K562 (cell line): ENCODE data around the gene ZDHHC14. TPM values are rescaled to one million over a fixed set of nuclear protein-coding genes. Genes with fewer than 3 reads are reported as not detected.

ENCODE experiments used
- ARHGAP35 ChIP-seq: fragments of 450-650 bp; IDR thresholded peaks from 2 replicates; pipeline ENCODE4 v1.6.1; 2018; ENCODE audit not compliant: partially characterized antibody
- ARID3A ChIP-seq: IDR thresholded peaks from 2 replicates; pipeline ENCODE4 v1.6.1; 2012; ENCODE audit warnings: low read depth, low read length, improper control_type of control experiment, borderline replicate concordance
- ATF6 ChIP-seq: sonication (generic); formaldehyde crosslinking; IDR thresholded peaks from 2 replicates; pipeline ENCODE4 v1.4.0; 2020; ENCODE audit warnings: mild to moderate bottlenecking, missing genetic modification reagents
- CLOCK ChIP-seq: fragments of 250-450 bp; sonication (Bioruptor Pico); IDR thresholded peaks from 2 replicates; pipeline ENCODE4 v1.4.0; 2020; ENCODE audit warnings: mild to moderate bottlenecking, moderate library complexity, borderline replicate concordance
- DMBX1 ChIP-seq: fragments of 250-450 bp; sonication (Bioruptor Pico); IDR thresholded peaks from 2 replicates; pipeline ENCODE4 v1.8.0; 2022; ENCODE audit warnings: inconsistent platforms, mild to moderate bottlenecking, moderate library complexity, borderline replicate concordance
- GABPA ChIP-seq: fragments of 200-800 bp; sonication (Bioruptor generic); conservative IDR thresholded peaks from 2 replicates; pipeline ENCODE4 v1.6.1; 2016; ENCODE audit warnings: low read depth, missing genetic modification characterization, missing compliant biosample characterization
- MCM5 ChIP-seq: fragments of 450-650 bp; IDR thresholded peaks from 2 replicates; pipeline ENCODE4 v1.6.1; 2016; ENCODE audit warnings: low read depth
- MLLT1 ChIP-seq, 2 experiments: fragments of 450-650 bp; IDR thresholded peaks; 2 replicates each; pipeline ENCODE4 v1.6.1; 2016
- NEUROD1 ChIP-seq: fragments of 150-350 bp; IDR thresholded peaks from 2 replicates; pipeline ENCODE4 v1.6.1; 2014; ENCODE audit warnings: borderline replicate concordance, low read length, low read depth; ENCODE audit not compliant: partially characterized antibody
- NFATC3 ChIP-seq: fragments of 450-650 bp; IDR thresholded peaks from 2 replicates; pipeline ENCODE4 v1.6.1; 2017; ENCODE audit warnings: mild to moderate bottlenecking
- NR2C1 ChIP-seq, 2 experiments: fragments of 450-650 bp; IDR thresholded peaks; 2 replicates each; pipeline ENCODE4 v1.6.1; 2017; ENCODE audit warnings: mild to moderate bottlenecking in 2 of 2, antibody characterized with exemption in 1 of 2, inconsistent platforms in 1 of 2, missing compliant biosample characterization in 1 of 2, missing genetic modification characterization in 1 of 2
- PRMT5 ChIP-seq: sonication (generic); formaldehyde crosslinking; IDR thresholded peaks from 2 replicates; pipeline ENCODE4 v1.5.0; 2020; ENCODE audit warnings: missing genetic modification reagents
- SMARCA5 ChIP-seq: fragments of 450-650 bp; IDR thresholded peaks from 2 replicates; pipeline ENCODE4 v1.6.1; 2016
- SP1 ChIP-seq: sonication (generic); formaldehyde crosslinking; IDR thresholded peaks from 2 replicates; pipeline ENCODE4 v1.8.1; 2022; ENCODE audit warnings: mild to moderate bottlenecking, missing genetic modification reagents
- ZNF280B ChIP-seq: fragments of 250-450 bp; sonication (Bioruptor Pico); IDR thresholded peaks from 2 replicates; pipeline ENCODE4 v1.5.1; 2021; ENCODE audit warnings: mild to moderate bottlenecking
- ZNF512 ChIP-seq: IDR thresholded peaks from 2 replicates; pipeline ENCODE4 v1.6.1; 2016; ENCODE audit warnings: missing genetic modification characterization, missing compliant biosample characterization
- polyA plus RNA-seq, 8 experiments: library from polyadenylated mRNA; depleted of rRNA in 4 of 8; stranded (reverse) in 5 of 8; unstranded in 3 of 8; fragments of >200 nt; fragmentation: Nextera tagmentation in 2 of 8; fragmentation: Illumina TruSeq in 1 of 8; extraction: Ambion mirVana in 2 of 8; extraction: Trizol in 1 of 8; gene quantifications; 2 replicates each; pipeline versions ENCODE4 v1.2.1 to v1.2.3, GENCODE V29; 2011 to 2014; ENCODE audit warnings: inconsistent platforms in 1 of 8, missing spikeins in 1 of 8
- total RNA-seq, 7 experiments: library from RNA; depleted of rRNA in 6 of 7; stranded (reverse); fragments of >200 nt in 6 of 7; fragmentation: Illumina TruSeq in 2 of 7; extraction: Trizol in 2 of 7; gene quantifications; 2 replicates each; pipeline versions ENCODE4 v1.2.1 to v1.2.3, GENCODE V29; 2011 to 2021; ENCODE audit warnings: low replicate concordance in 1 of 7

ZDHHC14 gene
- total and polyA plus RNA-seq, 9 of the 15 experiments (the other 6 are each of a cell fraction or from before 2014, with no cell fraction given): 0.92 to 23.1 (median 13.8) TPM

- no peak for TF ChIP-seq CLOCK (CRISPR knock-in tag)
- peak; percentile 55; the same call in 1 of the 2 replicates for TF ChIP-seq SP1 (CRISPR knock-in tag)
- peak; percentile 1; the same call in 1 of the 2 replicates for TF ChIP-seq GABPA (tag)
- peak; percentile 41 for TF ChIP-seq NR2C1 (IDR thresholded peaks at IDR 0.05)
- TF ChIP-seq NR2C1 (tag; IDR thresholded peaks at IDR 0.05): no peak
- peak; percentile 74; the same call in 1 of the 2 replicates for TF ChIP-seq SMARCA5
- peak; percentile 6 for TF ChIP-seq ARHGAP35
- peak; percentile 84 for TF ChIP-seq ZNF512 (tag)
- TF ChIP-seq MLLT1 (IDR thresholded peaks at IDR 0.05): peak; percentile 38 to 83; a peak in 1 of 4 replicates
- TF ChIP-seq DMBX1 (CRISPR knock-in tag): no peak
- no peak for TF ChIP-seq PRMT5 (CRISPR knock-in tag)
- no peak for TF ChIP-seq ZNF280B (CRISPR knock-in tag)
- no peak for TF ChIP-seq ARID3A
- TF ChIP-seq MCM5: no peak
- TF ChIP-seq NFATC3: 0 out of 2 replicates have a peak, but pooled peaks have one; percentile 2
- TF ChIP-seq NEUROD1: no peak
- no peak for TF ChIP-seq ATF6 (CRISPR knock-in tag)
Observed at GRCh38 chr6:157393669-157394327, 12.8 kb downstream of the ZDHHC14 start (continued).
